Measurements from ENCODE around the gene OR1S1.

The OR1S1 gene

DNA sequence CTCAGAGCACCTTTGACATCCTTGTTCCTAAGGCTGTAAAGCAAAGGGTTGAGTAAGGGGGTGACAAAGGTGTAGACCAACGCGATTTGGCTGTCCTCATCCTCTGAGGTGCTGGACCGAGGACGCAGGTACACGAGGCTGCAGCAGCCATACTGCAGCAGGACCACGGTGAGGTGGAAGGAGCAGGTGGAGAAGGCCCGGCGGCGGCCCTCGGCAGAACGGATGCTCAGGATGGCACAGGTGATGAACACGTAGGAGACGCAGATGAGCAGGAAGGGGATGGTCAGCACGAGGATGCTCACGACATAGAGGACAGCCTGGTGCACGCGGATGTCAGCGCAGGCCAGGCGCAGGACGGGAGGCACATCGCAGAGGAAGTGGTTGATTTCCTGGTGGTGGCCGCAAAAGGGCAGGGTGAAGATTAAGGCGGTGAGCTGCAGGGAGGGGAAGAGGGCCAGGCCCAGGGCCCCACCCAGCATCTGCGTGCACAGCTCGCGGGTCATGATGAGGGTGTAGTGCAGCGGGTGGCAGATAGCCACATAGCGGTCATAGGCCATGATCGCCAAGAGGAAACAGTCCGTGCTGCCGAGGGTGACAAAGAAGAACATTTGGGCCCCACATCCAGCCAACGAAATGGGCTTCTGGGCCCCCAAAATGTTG, 15.6 kb downstream of the OR1S1 start:
- no peaks in the 10 kb centered on the region for H3K36me3 ChIP-seq (ENCODE audit: control insufficient read depth, low read length)
- H3K9me3 ChIP-seq (ENCODE audit: control insufficient read depth, insufficient read depth, low read length), result no peaks in the 10 kb centered on the region
- no peak overlapping the region for H3K4me3 ChIP-seq (ENCODE audit: low read length)
- no peaks in the 10 kb centered on the region for H3K4me1 ChIP-seq (ENCODE audit: control insufficient read depth, low read length)
- H3K4me2 ChIP-seq (ENCODE audit: low read length), result no peak overlapping the region
- H3F3A ChIP-seq (ENCODE audit: control insufficient read depth, insufficient read depth), result no peaks in the 10 kb centered on the region
- H3K9me2 ChIP-seq (replicated peaks; ENCODE audit: control insufficient read depth, low read length), result no peaks in the 10 kb centered on the region
- H3K79me2 ChIP-seq (ENCODE audit: control insufficient read depth, low read length), result no peaks in the 10 kb centered on the region
- no peak overlapping the region for H3K27ac ChIP-seq (ENCODE audit: low read depth, low read length)
- no peaks in the 10 kb centered on the region for H3K27me3 ChIP-seq (ENCODE audit: control insufficient read depth, low read length)
- TF ChIP-seq, protein P1, sequence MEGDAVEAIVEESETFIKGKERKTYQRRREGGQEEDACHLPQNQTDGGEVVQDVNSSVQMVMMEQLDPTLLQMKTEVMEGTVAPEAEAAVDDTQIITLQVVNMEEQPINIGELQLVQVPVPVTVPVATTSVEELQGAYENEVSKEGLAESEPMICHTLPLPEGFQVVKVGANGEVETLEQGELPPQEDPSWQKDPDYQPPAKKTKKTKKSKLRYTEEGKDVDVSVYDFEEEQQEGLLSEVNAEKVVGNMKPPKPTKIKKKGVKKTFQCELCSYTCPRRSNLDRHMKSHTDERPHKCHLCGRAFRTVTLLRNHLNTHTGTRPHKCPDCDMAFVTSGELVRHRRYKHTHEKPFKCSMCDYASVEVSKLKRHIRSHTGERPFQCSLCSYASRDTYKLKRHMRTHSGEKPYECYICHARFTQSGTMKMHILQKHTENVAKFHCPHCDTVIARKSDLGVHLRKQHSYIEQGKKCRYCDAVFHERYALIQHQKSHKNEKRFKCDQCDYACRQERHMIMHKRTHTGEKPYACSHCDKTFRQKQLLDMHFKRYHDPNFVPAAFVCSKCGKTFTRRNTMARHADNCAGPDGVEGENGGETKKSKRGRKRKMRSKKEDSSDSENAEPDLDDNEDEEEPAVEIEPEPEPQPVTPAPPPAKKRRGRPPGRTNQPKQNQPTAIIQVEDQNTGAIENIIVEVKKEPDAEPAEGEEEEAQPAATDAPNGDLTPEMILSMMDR (IDR thresholded peaks at IDR 0.05; ENCODE audit: low read depth, low read length, poor library complexity, severe bottlenecking), result no peak
- no peak for TF ChIP-seq EZH2phosphoT487 (IDR thresholded peaks at IDR 0.05; ENCODE audit: borderline replicate concordance, low read length)
- no peaks in the 10 kb centered on the region for H4K20me1 ChIP-seq (ENCODE audit: control insufficient read depth, insufficient read depth, low read depth, low read length)

DNA sequence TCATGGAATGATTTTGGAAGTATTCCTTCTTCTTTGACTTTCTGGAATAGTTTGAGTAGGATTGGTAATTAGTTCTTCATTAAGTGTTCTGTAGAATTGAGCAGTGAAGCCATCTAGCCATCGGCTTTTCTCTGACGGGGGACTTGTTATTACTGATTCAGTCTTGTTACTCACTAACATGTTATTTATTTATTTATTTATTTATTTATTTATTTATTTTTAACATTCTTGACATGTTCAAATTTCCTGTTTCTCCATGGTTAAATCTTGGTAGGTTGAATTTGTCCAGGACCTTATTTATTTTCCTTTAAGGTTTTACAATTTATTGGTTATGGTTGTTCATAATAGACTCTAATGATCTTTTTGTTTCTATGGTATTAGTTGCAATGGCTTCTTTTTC, 31.4 kb downstream of the OR1S1 start:
- H3F3A ChIP-seq (ENCODE audit: control insufficient read depth, insufficient read depth), result no peaks in the 10 kb centered on the region
- no peaks in the 10 kb centered on the region for H3K27me3 ChIP-seq (ENCODE audit: control insufficient read depth, low read length)
- H3K9me2 ChIP-seq (replicated peaks; ENCODE audit: control insufficient read depth, low read length), result no peaks in the 10 kb centered on the region
- H3K36me3 ChIP-seq (ENCODE audit: control insufficient read depth, low read length), result no peaks in the 10 kb centered on the region
- H3K79me2 ChIP-seq (ENCODE audit: control insufficient read depth, low read length), result no peaks in the 10 kb centered on the region
- TF ChIP-seq, protein P1 (IDR thresholded peaks at IDR 0.05; ENCODE audit: low read depth, low read length, poor library complexity, severe bottlenecking), result no peak
- TF ChIP-seq EZH2phosphoT487 (IDR thresholded peaks at IDR 0.05; ENCODE audit: borderline replicate concordance, low read length), result no peak
- H3K4me3 ChIP-seq (ENCODE audit: low read length), result no peak overlapping the region
- H4K20me1 ChIP-seq (ENCODE audit: control insufficient read depth, insufficient read depth, low read depth, low read length), result no peaks in the 10 kb centered on the region
- H3K9me3 ChIP-seq (ENCODE audit: control insufficient read depth, insufficient read depth, low read length), result no peaks in the 10 kb centered on the region
- no peaks in the 10 kb centered on the region for H3K4me1 ChIP-seq (ENCODE audit: control insufficient read depth, low read length)
- no peak overlapping the region for H3K27ac ChIP-seq (ENCODE audit: low read depth, low read length)
- H3K4me2 ChIP-seq (ENCODE audit: low read length), result no peak overlapping the region

DNA sequence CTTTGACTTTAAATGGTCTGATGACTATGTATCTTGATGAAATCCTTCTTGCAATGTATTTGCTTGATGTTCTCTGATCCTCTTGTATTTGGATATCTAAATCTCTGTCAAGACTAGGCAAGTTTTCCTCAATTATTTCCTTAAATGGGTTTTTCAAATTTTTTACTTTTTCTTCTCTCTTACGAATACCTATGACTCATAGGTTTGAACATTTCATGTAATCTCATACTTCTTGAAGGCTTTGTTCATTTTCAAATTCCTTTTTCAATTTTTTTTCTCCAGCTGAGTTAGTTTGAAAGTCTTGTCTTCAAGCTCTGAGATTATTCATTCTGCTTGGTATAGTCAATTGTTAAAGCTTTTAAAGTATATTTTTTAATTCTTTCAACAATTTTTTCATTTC, 42.4 kb downstream of the OR1S1 start:
- Histone ChIP-seq H3K36me3 (ENCODE audit: control insufficient read depth, low read length) (no peaks in the 10 kb centered on the region), H3K4me1 (ENCODE audit: control insufficient read depth, low read length) (no peaks in the 10 kb centered on the region), H3F3A (ENCODE audit: control insufficient read depth, insufficient read depth) (no peaks in the 10 kb centered on the region), H3K27me3 (ENCODE audit: control insufficient read depth, low read length) (no peaks in the 10 kb centered on the region), H3K79me2 (ENCODE audit: control insufficient read depth, low read length) (no peaks in the 10 kb centered on the region), H3K4me3 (ENCODE audit: low read length) (no peak overlapping the region), H3K9me3 (ENCODE audit: control insufficient read depth, insufficient read depth, low read length) (no peaks in the 10 kb centered on the region), H3K27ac (ENCODE audit: low read depth, low read length) (no peak overlapping the region), H3K4me2 (ENCODE audit: low read length) (no peak overlapping the region), H3K9me2 (replicated peaks; ENCODE audit: control insufficient read depth, low read length) (no peaks in the 10 kb centered on the region), H4K20me1 (ENCODE audit: control insufficient read depth, insufficient read depth, low read depth, low read length) (no peaks in the 10 kb centered on the region)
- TF ChIP-seq EZH2phosphoT487 (IDR thresholded peaks at IDR 0.05; ENCODE audit: borderline replicate concordance, low read length), result no peak
- TF ChIP-seq, protein P1 (IDR thresholded peaks at IDR 0.05; ENCODE audit: low read depth, low read length, poor library complexity, severe bottlenecking), result no peak

Measured in DOHH2 (cell line).